ENCODE data around the gene TMEM19.

TMEM19 gene

DNA sequence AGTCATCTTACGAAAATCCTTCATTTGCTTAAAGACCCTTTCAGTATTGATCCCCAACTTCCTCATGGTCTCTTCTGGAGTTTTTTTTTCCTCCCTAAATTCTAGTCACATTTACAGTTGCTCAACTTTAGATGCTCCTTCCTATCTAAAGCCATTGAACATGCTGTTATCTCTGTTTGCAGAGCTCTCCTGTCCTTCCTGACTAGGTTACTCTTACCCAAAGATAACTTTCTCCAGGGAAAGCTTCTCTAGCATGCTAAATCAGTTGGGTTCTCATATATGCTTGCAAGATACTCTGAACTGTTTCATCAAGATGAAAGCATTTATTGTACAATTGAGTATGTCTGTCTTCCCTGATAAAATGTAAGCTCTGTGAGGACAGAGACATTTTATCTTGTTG is 67.0 kb downstream of the TMEM19 start:
- no peak for TF ChIP-seq CTCF (IDR thresholded peaks at IDR 0.05; ENCODE audit: insufficient read depth, low read length, missing control alignments)
- DNase-seq (ENCODE audit: low read depth, low spot score): no peak
- POLR2A ChIA-PET: no interaction called here
- no peak overlapping the region for H3K4me3 ChIP-seq (ENCODE audit: low read depth, low read length)
- CTCF ChIA-PET: interaction anchor here (1.0 to 8.8 kb wide), 3 partner anchors 116 to 337 kb away, joined by 3 to 85 read pairs (median 8); no protein-coding TSS in a partner anchor

Measured in AG04449 (cell line).